Heart left ventricle (tissue), 13 donors: ENCODE data around the gene FSTL4.
"Not testable (repeated sequence)": the region's sequence is repeated elsewhere in the genome, so short reads cannot be mapped to it uniquely, and the experiment has no call there.

Experiments used
- POLR2A ChIP-seq, 2 donors: fragments of 450-650 bp; IDR thresholded peaks; one replicate each; pipeline ENCODE4 v1.6.1; 2017; ENCODE audit warnings: antibody characterized with exemption in 2 of 2, mild to moderate bottlenecking in 2 of 2, moderate library complexity in 2 of 2
- TF ChIP-seq, protein P1 (sequence below), 12 donors: fragments of 200-600 bp; sonication (generic) in 4 of 12; IDR thresholded peaks; one replicate each; pipeline versions ENCODE4 v1.5.0 to v1.8.0; 2018 to 2022; ENCODE audit warnings: antibody characterized with exemption in 12 of 12, mild to moderate bottlenecking in 5 of 12
- donor health status: ischemic (EF 13 %, LVEDD 7.1; RV severe dilation, severe dysfunction).
- donor health status: DM: no; HTN: yes; CAD: no.
- donor health status: DM: no; HTN: no; CAD: no.
- donor health status: ischemic (EF 25% LVEDD 6.9; RV normal size, moderate dysfunction).
- donor health status: ischemic (EF 25% LVEDD 5.7; RV mildly dilated, moderate dysfunction).
- donor health status: ischemic (EF 35%, LVEDD 5.7; RV mildly dilated, moderate dysfunction).
- donor health status: nonischemic (EF 11% LVEDD 7.7; RV severe dilation, severe dysfunction).
- donor health status: DM: yes; HTN: yes; CAD: no.
- donor health status: PGD.
- donor health status: ischemic (EF 29% LVEDD 5.4; RV normal size, mild dysfunction).
- donor health status: nonischemic (EF 23%, LVEDD 6.1; RV moderate dilation, normal function).

DNA sequence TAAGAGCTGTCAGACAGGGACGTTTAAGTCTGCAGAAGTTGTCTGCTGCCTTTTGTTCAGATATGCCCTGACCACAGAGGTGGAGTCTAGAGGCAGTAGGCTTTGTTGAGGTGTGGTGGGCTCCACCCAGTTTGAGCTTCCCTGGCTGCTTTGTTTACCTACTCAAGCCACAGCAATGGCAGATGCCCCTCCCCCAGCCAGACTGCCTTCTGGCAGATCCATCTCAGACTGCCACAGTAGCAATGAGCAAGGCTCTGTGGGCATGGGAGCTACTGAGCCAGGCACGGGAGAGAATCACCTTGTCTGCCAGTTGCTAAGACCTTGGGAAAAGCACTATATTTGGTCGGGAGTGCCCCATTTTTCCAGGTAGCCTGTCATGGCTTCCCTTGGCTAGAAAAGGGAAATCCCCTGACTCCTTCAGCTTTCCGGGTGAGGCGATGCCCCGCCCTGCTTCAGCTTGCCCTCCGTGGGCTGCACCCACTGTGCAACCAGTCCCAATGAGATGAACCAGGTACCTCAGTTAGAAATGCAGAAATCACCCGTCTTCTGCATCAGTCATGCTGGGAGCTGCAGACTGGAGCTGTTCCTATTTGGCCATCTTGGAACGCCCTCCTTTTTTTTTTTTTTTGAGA lies 441.5 kb downstream of the FSTL4 start:
- TF ChIP-seq, protein P1, sequence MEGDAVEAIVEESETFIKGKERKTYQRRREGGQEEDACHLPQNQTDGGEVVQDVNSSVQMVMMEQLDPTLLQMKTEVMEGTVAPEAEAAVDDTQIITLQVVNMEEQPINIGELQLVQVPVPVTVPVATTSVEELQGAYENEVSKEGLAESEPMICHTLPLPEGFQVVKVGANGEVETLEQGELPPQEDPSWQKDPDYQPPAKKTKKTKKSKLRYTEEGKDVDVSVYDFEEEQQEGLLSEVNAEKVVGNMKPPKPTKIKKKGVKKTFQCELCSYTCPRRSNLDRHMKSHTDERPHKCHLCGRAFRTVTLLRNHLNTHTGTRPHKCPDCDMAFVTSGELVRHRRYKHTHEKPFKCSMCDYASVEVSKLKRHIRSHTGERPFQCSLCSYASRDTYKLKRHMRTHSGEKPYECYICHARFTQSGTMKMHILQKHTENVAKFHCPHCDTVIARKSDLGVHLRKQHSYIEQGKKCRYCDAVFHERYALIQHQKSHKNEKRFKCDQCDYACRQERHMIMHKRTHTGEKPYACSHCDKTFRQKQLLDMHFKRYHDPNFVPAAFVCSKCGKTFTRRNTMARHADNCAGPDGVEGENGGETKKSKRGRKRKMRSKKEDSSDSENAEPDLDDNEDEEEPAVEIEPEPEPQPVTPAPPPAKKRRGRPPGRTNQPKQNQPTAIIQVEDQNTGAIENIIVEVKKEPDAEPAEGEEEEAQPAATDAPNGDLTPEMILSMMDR (IDR thresholded peaks at IDR 0.05), result not testable (repeated sequence)
- TF ChIP-seq POLR2A (IDR thresholded peaks at IDR 0.05), result not testable (repeated sequence)
